ENCODE measurements around the gene CRYBG2. TPM values are rescaled to one million over a fixed set of nuclear protein-coding genes. Genes with fewer than 3 reads are reported as not detected.
A peak's percentile ranks its signal among the peaks of the same experiment; 100 is the strongest.
"Not testable (repeated sequence)": the region's sequence is repeated elsewhere in the genome, so short reads cannot be mapped to it uniquely, and the experiment has no call there.

CRYBG2 gene
- total RNA-seq, 1 donor = not detected

- no peak for DNase-seq (ENCODE audit: low read depth)
- TF ChIP-seq, protein P1, sequence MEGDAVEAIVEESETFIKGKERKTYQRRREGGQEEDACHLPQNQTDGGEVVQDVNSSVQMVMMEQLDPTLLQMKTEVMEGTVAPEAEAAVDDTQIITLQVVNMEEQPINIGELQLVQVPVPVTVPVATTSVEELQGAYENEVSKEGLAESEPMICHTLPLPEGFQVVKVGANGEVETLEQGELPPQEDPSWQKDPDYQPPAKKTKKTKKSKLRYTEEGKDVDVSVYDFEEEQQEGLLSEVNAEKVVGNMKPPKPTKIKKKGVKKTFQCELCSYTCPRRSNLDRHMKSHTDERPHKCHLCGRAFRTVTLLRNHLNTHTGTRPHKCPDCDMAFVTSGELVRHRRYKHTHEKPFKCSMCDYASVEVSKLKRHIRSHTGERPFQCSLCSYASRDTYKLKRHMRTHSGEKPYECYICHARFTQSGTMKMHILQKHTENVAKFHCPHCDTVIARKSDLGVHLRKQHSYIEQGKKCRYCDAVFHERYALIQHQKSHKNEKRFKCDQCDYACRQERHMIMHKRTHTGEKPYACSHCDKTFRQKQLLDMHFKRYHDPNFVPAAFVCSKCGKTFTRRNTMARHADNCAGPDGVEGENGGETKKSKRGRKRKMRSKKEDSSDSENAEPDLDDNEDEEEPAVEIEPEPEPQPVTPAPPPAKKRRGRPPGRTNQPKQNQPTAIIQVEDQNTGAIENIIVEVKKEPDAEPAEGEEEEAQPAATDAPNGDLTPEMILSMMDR (IDR thresholded peaks at IDR 0.05; ENCODE audit: insufficient read depth, low read length) = no peak
- peak overlapping the region; percentile 68 for H3K4me3 ChIP-seq (ENCODE audit: low read depth, low read length)
Observed at GRCh38 chr1:26335774-26336476, 18.0 kb downstream of the CRYBG2 start.

DNA sequence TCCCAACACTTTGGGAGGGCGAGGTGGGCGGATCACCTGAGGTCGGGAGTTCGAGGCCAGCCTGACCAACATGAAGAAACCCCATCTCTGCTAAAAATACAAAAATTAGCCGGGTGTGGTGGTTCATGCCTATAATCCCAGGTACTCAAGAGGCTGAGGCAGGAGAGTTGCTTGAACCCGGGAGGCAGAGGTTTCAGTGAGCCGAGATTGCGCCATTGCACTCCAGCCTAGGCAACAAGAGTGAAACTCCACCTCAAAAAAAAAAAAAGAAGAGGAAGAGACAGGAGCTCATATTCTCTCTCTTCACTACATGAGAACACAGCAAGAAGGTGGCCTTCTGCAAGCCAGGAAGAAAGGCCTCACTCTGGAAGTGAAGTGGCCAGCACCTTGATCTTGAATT, 20.6 kb downstream of the CRYBG2 start:
- not testable (repeated sequence) for DNase-seq (ENCODE audit: low read depth); H3K4me3 ChIP-seq (ENCODE audit: low read depth, low read length)

DNA sequence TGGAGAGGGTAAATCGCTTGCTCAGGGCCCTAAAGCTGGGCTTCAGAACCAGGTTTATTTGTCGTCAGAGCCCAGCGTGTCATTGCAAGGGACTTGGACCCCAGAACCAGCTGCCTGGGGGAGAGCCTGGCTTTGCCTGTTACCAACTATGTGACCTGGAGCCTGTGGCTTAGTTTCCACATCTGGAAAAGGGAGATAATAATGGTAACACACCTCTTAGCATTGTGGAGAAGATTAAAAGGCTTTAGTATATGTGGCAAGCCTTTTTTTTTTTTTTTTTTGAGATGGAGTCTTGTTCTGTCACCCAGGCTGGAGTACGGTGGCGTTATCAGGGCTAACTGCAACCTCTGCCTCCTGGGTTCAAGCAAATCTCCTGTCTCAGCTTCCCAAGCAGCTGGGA, 23.7 kb downstream of the CRYBG2 start:
- H3K4me3 ChIP-seq (ENCODE audit: low read depth, low read length) = no peak overlapping the region
- TF ChIP-seq, protein P1 (IDR thresholded peaks at IDR 0.05; ENCODE audit: insufficient read depth, low read length) = no peak
- no peak for DNase-seq (ENCODE audit: low read depth)

- not testable (repeated sequence) for DNase-seq (ENCODE audit: low read depth); H3K4me3 ChIP-seq (ENCODE audit: low read depth, low read length)
Observed at GRCh38 chr1:26329380-26329779, 24.6 kb downstream of the CRYBG2 start.

- no peak for DNase-seq (ENCODE audit: low read depth)
- TF ChIP-seq, protein P1 (IDR thresholded peaks at IDR 0.05; ENCODE audit: insufficient read depth, low read length) = no peak
- no peak overlapping the region for H3K4me3 ChIP-seq (ENCODE audit: low read depth, low read length)
Observed at GRCh38 chr1:26328597-26328996, 25.3 kb downstream of the CRYBG2 start.

GRCh38 chr1:26327956-26328362, 26.0 kb downstream of the CRYBG2 start:
- no peak overlapping the region for H3K4me3 ChIP-seq (ENCODE audit: low read depth, low read length)
- TF ChIP-seq, protein P1 (IDR thresholded peaks at IDR 0.05; ENCODE audit: insufficient read depth, low read length) = no peak
- no peak for DNase-seq (ENCODE audit: low read depth)

- TF ChIP-seq, protein P1 (IDR thresholded peaks at IDR 0.05; ENCODE audit: insufficient read depth, low read length) = no peak
- no peak overlapping the region for H3K4me3 ChIP-seq (ENCODE audit: low read depth, low read length)
- no peak for DNase-seq (ENCODE audit: low read depth)
Observed at GRCh38 chr1:26324550-26324949, 29.4 kb downstream of the CRYBG2 start.

DNA sequence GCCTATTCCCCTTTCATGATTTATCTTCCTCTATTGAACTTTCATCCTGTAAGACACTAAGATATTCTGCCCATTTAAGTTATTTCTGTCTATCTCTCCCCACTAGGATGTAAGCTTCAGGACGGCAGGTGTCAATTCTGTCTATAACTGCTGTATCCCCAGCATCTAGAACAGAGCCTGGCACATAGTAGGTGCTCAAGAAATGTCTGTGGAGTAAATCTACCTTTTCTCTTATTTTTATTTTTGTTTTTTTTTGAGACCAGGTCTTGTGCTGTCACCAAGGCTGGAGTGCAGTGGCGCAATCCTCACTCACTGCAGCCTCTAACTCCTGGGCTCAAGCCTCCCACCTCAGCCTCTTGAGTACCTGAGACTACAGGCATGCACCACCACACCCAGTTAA, 30.5 kb downstream of the CRYBG2 start:
- TF ChIP-seq, protein P1 (IDR thresholded peaks at IDR 0.05; ENCODE audit: insufficient read depth, low read length) = no peak

More for the DNA sequence above, 30.5 kb downstream of the CRYBG2 start:
- no peak for DNase-seq (ENCODE audit: low read depth)
- H3K4me3 ChIP-seq (ENCODE audit: low read depth, low read length) = no peak overlapping the region

Measured in fibroblast of the aortic adventitia (primary cell).